ENCODE data around the gene LAMC1.

GRCh38 chr1:183040547-183040971 lies 17.3 kb downstream of the LAMC1 start:
- TF ChIP-seq SIN3A (IDR thresholded peaks at IDR 0.05; ENCODE audit: borderline replicate concordance, insufficient read depth, low read depth, low read length) = no peak
- TF ChIP-seq CTCF (IDR thresholded peaks at IDR 0.05) = no peak
- TF ChIP-seq REST (IDR thresholded peaks at IDR 0.05; ENCODE audit: insufficient read depth in 1 of 2, low read depth in 2 of 2, low read length in 1 of 2) = no peak
- TF ChIP-seq POLR2AphosphoS5 (IDR thresholded peaks at IDR 0.05; ENCODE audit: low read depth, low read length) = no peak
- no peak for TF ChIP-seq TCF7L2 (IDR thresholded peaks at IDR 0.05; ENCODE audit: low read depth, low read length)

Measured in Panc1 (cell line).